Skin epidermis (tissue), 12 donors: ENCODE measurements around the gene SRMS.
"Not testable (repeated sequence)": the region's sequence is repeated elsewhere in the genome, so short reads cannot be mapped to it uniquely, and the experiment has no call there.

Experiments used
- H3K27ac ChIP-seq, 21 experiments: fragments of 200-600 bp; sonication (generic) in 11 of 21; one replicate each; pipeline ENCODE4 v1.5.0; 2020; ENCODE audit warnings: mild to moderate bottlenecking in 3 of 21, inconsistent platforms in 2 of 21, moderate library complexity in 2 of 21
- H3K4me3 ChIP-seq, 7 experiments: fragments of 200-600 bp; sonication (generic) in 2 of 7; one replicate each; pipeline ENCODE4 v1.5.0; 2020; ENCODE audit warnings: inconsistent platforms in 2 of 7, mild to moderate bottlenecking in 2 of 7, moderate library complexity in 1 of 7

Gene SRMS

DNA sequence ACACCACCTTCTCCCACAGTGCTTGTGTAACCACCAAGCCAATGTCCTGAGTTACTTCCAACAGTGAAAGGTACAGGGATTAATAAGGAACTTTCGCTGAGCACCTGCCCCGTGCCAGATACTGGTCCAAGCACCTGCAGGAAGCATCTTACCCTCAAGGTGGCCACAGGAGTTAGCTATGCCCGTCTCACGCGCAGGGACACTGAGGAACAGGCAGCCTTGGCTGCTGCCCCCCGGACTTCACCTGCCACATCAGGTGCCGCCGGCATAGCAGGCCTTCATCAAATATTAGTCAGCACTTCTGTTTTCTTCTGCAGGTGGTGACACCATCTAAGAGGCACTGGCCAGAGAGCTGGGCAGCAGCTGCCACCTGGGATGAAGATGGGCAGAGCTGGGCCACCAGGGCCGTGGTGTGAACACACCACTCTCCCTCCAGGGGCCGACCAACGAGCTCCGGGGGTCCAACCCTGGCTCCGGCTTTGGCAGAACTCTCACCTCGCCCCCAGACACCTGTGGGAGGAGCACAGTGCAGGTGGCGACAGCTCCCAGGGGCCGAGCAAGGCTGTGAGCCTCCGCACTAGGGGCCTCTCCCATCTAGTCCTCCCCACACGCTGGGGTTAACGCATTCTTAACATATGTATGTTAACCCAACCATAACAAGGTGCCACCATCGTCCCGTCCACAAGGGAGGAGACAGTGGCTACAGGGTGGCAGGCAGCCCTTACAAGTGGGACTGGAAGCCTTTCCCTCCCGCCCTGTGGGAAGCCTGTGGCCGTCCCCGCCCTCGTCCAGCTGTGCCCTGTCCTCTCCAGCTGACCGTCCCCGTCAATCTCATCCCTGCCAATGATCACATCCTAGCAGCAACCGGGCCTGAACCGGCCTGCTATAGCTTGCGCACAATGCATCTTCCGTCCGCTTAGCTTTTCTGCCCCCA, 29.9 kb downstream of the SRMS start:
- Histone ChIP-seq H3K4me3 (no peak overlapping the region), H3K27ac (no peak overlapping the region)

GRCh38 chr20:63514520-63514919, 33.0 kb downstream of the SRMS start:
- H3K4me3 ChIP-seq, H3K27ac ChIP-seq: not testable (repeated sequence)

- Histone ChIP-seq H3K4me3 (no peak overlapping the region), H3K27ac (no peak overlapping the region)
Measured at GRCh38 chr20:63513207-63513606, 34.3 kb downstream of the SRMS start.

DNA sequence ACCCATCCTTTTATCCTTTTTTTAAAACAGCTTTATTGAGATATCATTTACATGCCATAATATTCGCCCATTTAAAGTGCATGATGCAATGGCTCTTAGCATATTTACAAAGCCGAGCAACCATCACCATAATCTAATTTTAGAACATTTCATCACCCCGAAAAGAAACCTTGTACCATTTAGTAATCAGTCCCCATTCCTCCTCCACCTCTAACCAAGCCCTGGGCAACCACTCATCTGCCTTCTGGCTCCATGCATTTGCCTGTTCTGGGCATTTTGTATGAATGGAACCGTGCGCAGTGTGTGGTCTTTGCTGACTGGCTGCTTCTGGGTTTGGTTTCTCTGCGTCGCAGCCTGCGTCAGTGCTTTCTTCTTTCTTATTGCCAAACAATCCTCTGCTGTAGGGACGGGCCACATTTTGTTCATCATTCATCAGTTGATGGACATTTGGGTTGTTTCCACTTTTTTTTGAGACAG, 38.4 kb downstream of the SRMS start:
- no peak overlapping the region for H3K4me3 ChIP-seq
- no peak overlapping the region for H3K27ac ChIP-seq

DNA sequence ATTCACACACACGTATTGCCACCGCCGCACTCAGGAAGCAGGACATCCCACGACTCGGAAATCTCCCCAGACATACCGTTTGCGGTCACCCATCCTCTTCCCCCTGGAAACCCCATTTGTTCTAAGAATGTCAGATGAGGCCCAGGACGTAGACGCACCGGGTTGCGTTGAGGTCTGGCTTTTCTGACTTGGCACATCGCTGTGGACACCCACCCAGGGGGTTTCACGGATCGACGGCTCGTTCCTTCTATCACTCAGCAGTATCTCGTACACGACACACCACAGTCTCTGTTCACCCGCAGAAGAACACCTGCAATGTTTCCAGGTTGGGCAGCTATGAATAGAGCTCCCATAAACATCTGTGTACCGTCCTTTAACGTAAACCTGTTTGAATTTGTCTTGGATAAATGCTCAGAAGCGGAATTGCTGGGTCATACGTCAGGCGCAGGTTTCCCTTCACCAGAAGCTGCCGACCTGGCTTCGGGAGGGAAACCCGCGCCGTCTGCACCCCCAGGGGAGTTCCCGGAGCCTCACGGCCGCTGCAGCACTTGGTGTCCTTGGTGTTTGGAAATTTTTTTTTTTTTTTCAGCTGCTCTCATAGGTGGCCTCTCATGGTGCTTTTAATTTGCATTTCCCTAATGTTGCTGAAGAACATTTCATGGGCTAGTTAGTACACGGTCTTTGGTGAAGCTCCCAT, 39.3 kb downstream of the SRMS start:
- Histone ChIP-seq H3K4me3 (no peak overlapping the region), H3K27ac (no peak overlapping the region)

DNA sequence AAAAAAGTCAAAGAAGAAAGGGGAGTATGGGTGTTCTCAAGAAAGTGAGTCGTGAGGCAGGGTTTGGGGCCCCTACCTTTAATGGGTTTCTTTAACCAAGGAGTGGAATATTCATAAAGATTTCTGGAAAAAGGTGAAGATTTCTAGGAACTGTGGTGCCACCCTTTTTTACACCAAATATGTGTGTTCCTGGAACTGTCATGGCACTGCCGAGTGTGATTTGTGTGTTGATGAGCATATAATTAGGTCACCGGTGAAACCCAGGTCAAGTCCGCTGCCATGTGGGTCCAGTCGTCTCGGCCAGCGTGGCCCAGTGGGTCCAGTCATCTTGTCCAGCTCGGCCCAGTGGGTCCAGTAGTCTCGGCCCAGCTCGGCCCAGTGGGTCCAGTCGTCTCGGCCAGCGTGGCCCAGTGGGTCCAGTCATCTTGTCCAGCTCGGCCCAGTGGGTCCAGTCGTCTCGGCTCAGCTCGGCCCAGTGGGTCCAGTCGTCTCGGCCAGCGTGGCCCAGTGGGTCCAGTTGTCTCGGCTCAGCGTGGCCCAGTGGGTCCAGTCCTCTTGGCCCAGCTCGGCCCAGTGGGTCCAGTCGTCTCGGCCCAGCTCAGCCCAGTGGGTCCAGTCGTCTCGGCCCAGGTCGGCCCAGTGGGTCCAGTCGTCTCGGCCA, 40.3 kb downstream of the SRMS start:
- Histone ChIP-seq H3K27ac (no peak overlapping the region), H3K4me3 (no peak overlapping the region)

DNA sequence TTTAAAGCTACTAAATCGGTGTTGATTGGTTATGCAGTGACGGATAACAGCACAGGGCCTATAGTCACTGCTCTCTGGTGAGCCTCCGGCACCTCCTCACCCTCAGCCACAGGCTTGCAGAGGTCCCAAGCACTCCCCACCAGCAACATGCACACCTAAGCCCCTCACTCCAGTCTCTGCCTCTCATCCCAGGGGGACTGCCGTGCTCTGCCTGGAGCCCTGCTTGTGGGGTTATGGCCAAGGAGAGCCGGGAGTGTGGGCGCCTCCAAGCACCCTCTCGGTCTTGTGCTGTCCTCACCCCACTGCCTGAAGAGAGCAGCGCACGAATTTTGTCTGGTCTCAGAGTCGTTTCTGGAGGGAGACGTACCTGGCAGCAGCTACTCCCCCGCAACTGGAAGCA, 41.8 kb downstream of the SRMS start:
- Histone ChIP-seq H3K27ac (no peak overlapping the region), H3K4me3 (no peak overlapping the region)

DNA sequence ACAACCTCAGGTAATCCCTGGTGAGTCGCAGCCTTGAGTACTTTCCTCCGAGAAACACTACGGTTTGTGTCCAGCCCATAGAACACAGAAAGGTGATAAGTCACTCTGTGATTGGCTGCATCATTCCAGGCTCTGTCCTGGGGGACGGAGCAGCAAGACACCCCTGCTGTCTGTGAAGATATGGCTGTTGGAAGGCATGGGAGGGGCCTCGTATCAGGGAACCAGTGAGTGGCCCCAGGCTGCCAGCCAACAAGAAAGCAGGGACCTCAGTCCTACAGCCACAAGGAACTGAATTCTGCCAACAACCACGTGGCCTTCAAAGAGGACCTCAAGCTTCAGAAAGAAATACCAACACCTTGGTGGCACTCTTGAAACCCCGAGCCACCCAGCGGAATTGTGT, 42.3 kb downstream of the SRMS start:
- Histone ChIP-seq H3K27ac (no peak overlapping the region), H3K4me3 (no peak overlapping the region)

GRCh38 chr20:63504642-63505041, 42.9 kb downstream of the SRMS start:
- no peak overlapping the region for H3K4me3 ChIP-seq
- no peak overlapping the region for H3K27ac ChIP-seq

DNA sequence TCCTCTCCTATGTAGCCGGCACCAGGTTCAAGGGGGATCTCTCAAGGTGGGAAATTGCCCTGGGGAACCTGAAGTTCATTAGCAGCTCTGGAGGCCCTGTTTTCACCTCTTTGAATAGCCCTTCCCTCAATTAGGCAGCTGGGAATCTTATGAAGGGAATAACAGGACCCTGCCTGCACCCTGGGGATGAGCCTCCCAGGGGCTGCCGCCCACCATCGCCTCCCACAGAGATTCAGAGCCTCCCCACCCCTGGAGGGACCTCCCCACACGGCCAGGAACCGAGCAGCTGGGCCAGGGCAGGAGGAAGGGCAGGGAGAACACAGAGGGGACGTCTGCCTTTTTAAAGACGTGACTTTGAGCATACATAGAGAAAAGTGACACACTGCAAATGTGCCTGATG, 44.0 kb downstream of the SRMS start:
- Histone ChIP-seq H3K27ac (no peak overlapping the region), H3K4me3 (no peak overlapping the region)

DNA sequence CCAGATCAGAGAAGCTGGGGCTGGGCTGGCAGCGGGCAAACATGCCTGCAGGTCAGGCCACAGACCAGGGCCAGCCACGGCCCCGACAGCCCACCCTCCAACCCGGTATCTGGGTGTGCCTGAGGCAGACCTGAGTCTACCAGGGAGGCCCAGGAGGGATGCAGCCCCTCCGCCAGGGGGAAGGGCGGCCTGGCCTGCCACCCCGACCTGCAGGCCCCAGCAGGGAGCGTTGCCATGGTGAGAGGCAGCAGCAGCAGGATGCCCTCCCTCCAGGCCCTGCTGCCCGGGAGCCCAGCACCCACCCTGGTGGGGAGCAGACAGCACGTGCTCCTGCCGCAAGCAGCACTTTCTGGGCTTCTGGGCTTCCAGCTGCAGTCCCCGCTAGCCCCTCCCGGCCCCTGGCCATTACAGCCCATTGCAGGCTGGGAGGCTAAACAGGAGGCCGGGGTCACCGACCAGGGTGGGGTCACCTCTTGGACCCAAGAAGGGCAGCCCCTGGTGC, 44.8 kb downstream of the SRMS start:
- Histone ChIP-seq H3K27ac (no peak overlapping the region), H3K4me3 (no peak overlapping the region)

- no peak overlapping the region for H3K27ac ChIP-seq
- no peak overlapping the region for H3K4me3 ChIP-seq
Measured at GRCh38 chr20:63501818-63502670, 45.5 kb downstream of the SRMS start.

- no peak overlapping the region for H3K27ac ChIP-seq
- no peak overlapping the region for H3K4me3 ChIP-seq
Measured at GRCh38 chr20:63500902-63501817, 46.4 kb downstream of the SRMS start.

DNA sequence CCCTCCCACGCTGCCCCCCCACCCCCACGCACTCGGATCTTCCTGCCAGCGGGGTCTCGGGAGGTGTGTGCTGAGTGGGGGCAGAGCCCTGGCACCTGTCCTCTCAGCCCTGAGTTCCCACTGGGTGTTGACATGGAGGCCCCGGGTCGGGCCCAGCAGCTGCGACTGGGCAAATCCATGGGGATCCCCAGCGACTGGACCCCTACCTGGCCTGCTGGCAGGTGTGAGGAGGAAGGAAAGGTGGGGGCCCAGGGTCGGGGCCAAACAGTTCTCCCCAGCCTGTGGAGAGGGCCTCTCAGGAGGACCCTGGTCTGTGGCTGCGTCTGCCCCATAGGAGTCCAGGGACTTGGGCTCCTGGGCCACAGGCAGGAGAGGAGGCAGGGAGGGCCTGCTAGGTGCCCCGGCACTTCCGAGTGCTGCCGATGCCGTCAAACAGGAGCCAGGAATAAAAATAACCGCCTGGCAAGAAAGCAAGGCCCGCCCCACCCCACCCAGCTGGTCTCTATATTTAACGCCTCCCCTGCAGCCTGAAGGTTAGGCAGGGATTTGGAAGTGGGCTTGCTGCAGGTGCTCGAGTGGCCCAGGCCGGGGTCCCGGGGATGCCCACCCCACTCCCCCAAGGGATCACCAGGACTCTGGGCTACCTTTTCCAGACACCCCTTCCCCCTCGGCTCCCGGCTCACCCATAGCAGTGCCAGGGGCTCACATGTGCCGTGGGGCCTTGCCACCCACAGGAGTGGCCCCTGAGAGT, 47.2 kb downstream of the SRMS start:
- no peak overlapping the region for H3K27ac ChIP-seq
- H3K4me3 ChIP-seq: no peak overlapping the region

- peak overlapping the region in 6 of 7 experiments; percentile 14 to 38 (median 22) for H3K4me3 ChIP-seq
- no peak overlapping the region for H3K27ac ChIP-seq
Measured at GRCh38 chr20:63499338-63499969, 48.1 kb downstream of the SRMS start.

DNA sequence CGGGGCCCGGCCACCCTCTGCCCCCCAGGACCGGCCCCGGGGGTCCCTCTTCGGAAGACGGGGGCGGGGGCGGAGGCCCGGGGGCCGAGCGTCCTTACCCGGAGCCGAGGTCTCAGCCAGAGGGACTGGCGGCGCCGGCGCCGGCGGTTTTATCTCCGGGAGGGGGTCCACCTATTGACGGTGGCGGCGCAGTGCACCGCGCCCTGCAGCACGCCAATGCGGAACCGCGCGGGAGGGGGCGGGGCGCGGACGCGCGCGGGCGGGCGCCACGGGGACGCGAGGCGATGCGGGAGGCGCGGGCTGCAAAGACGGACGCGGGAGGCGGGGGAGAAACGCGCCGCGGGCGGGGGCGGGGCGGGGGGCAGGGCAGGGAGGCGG, 48.6 kb downstream of the SRMS start, which contains the start of gene EEF1A2:
Gene EEF1A2 (minus strand): TSS at position 124 of the 378 bp plus-strand sequence. CDS start 1,320 bp downstream, outside the sequence.
- H3K4me3 ChIP-seq: peak within 1 kb of the TSS in 6 of 7 experiments; percentile 14 to 38 (median 22)
- no peak within 1 kb of the TSS for H3K27ac ChIP-seq
